K562 (cell line): ENCODE measurements around the gene SPATC1L. TPM values are rescaled to one million over a fixed set of nuclear protein-coding genes. Genes with fewer than 3 reads are reported as not detected.
A peak's percentile ranks its signal among the peaks of the same experiment; 100 is the strongest.

Experiments used
- ATAC-seq: fragments of 200-7000 bp; cut with Tn5 transposase; 3 replicates; pipeline ENCODE4 v1.9.1; 2020; ENCODE audit warnings: moderate library complexity
- BruUV-seq: library from RNA; stranded (reverse); fragments of 400-500 nt; replicated peaks from 2 replicates; lab custom pipeline; 2021; lab: Mats Ljungman, UMichigan
- CTCF ChIA-PET: fragments of 300-600 bp; formaldehyde crosslinking; extraction: SDS; loops from one replicate; lab custom pipeline; 2021; ENCODE audit warnings: low intra/inter-chr PET ratio; lab: Yijun Ruan, JAX
- POLR2A ChIA-PET: fragments of 300-600, 350-650 bp; sonication (Branson Sonifier 250); formaldehyde crosslinking; extraction: SDS; loops from one replicate; lab custom pipeline; 2021; ENCODE audit warnings: antibody characterized with exemption, inconsistent platforms; lab: Yijun Ruan, JAX
- DNase-seq, 4 experiments: peaks; one replicate each; pipeline versions ENCODE4 v3.0.0 to v3.0.0-alpha.2; 2011 to 2018; ENCODE audit warnings: low spot score in 3 of 4, mixed read lengths in 3 of 4; ENCODE audit errors: extremely low read depth in 1 of 4
- FAIRE-seq: peaks from 2 replicates; lab custom pipeline; 2011; peaks lifted over from hg19 to GRCh38; lab: Jason Lieb, UNC
- H2AFZ ChIP-seq: 2 replicates; pipeline ENCODE4 v1.6.0; 2011; ENCODE audit warnings: low read depth, low read length, control low read depth, inconsistent platforms
- H3K27ac ChIP-seq: fragments of 200-600 bp; 3 replicates; pipeline ENCODE4 v1.8.0; 2011; ENCODE audit warnings: low read depth, mild to moderate bottlenecking, control low read depth, inconsistent platforms, low read length, moderate library complexity, mixed read lengths; ENCODE audit errors: extremely low read depth
- H3K27me3 ChIP-seq, 2 experiments: fragments of 300-600 bp in 1 of 2; 2 replicates in 1 of 2; 3 replicates in 1 of 2; pipeline versions ENCODE4 v1.6.0 to v1.8.0; 2011; ENCODE audit warnings: inconsistent platforms in 2 of 2, low read length in 2 of 2, mild to moderate bottlenecking in 1 of 2, mixed read lengths in 1 of 2, moderate library complexity in 1 of 2; ENCODE audit not compliant: control insufficient read depth in 2 of 2, insufficient read depth in 2 of 2
- H3K36me3 ChIP-seq: fragments of 300-600 bp; 3 replicates; pipeline ENCODE4 v1.8.0; 2011; ENCODE audit warnings: mild to moderate bottlenecking, low read length, inconsistent platforms; ENCODE audit not compliant: control insufficient read depth, insufficient read depth
- H3K4me1 ChIP-seq, 2 experiments: fragments of 200-600 bp in 1 of 2; replicated peaks in 1 of 2; 2 replicates in 1 of 2; 3 replicates in 1 of 2; pipeline versions ENCODE4 v1.5.1 to v1.8.0; 2011; ENCODE audit warnings: inconsistent platforms in 2 of 2, low read length in 2 of 2, mild to moderate bottlenecking in 1 of 2, mixed read lengths in 1 of 2, moderate library complexity in 1 of 2; ENCODE audit not compliant: control insufficient read depth in 2 of 2, insufficient read depth in 2 of 2
- H3K4me2 ChIP-seq: 2 replicates; pipeline ENCODE4 v1.6.1; 2011; ENCODE audit warnings: low read length, control low read depth, inconsistent platforms, mixed read lengths; ENCODE audit not compliant: insufficient read depth
- H3K4me3 ChIP-seq: fragments of 200-600 bp; sonication (generic), shearing (Covaris generic); 2 replicates; pipeline ENCODE4 v1.5.1; 2016; ENCODE audit warnings: control low read depth, inconsistent platforms
- H3K79me2 ChIP-seq: fragments of 200-600 bp; 3 replicates; pipeline ENCODE4 v1.8.0; 2011; ENCODE audit warnings: low read length, inconsistent platforms; ENCODE audit not compliant: control insufficient read depth, insufficient read depth
- H3K9ac ChIP-seq, 2 experiments: 2 replicates each; pipeline versions ENCODE4 v1.6.0 to v1.6.1; 2011; ENCODE audit warnings: low read depth in 2 of 2, low read length in 2 of 2, control low read depth in 1 of 2, inconsistent platforms in 1 of 2, mild to moderate bottlenecking in 1 of 2, mixed read lengths in 1 of 2; ENCODE audit not compliant: insufficient read depth in 1 of 2
- H3K9me1 ChIP-seq: one replicate; pipeline ENCODE4 v1.6.0; 2011; ENCODE audit warnings: inconsistent platforms, mild to moderate bottlenecking, low read length, moderate library complexity; ENCODE audit not compliant: control insufficient read depth, insufficient read depth
- H3K9me3 ChIP-seq: replicated peaks from 2 replicates; pipeline ENCODE4 v1.5.1; 2011; ENCODE audit warnings: low read depth, low read length, inconsistent platforms; ENCODE audit not compliant: control insufficient read depth, insufficient read depth
- H4K20me1 ChIP-seq: replicated peaks from 2 replicates; pipeline ENCODE4 v1.6.1; 2011; ENCODE audit warnings: low read length, inconsistent platforms, mixed read lengths; ENCODE audit not compliant: control insufficient read depth, insufficient read depth
- JUND ChIP-seq, 2 experiments: IDR thresholded peaks; 2 replicates in 1 of 2; 3 replicates in 1 of 2; pipeline ENCODE4 v1.6.1; 2011; ENCODE audit warnings: borderline replicate concordance in 2 of 2, low read depth in 2 of 2, low read length in 2 of 2, improper control_type of control experiment in 1 of 2, missing biosample characterization in 1 of 2, missing genetic modification characterization in 1 of 2, missing genetic modification reagents in 1 of 2
- POLR2G ChIP-seq: fragments of 200-400 bp; formaldehyde crosslinking; IDR thresholded peaks from 2 replicates; pipeline ENCODE4 v1.6.1; 2017; ENCODE audit warnings: low read depth, mild to moderate bottlenecking, antibody characterized with exemption, low read length, moderate library complexity
- RBM22 ChIP-seq: fragments of 200-400 bp; formaldehyde crosslinking; IDR thresholded peaks from 2 replicates; pipeline ENCODE4 v1.6.1; 2018; ENCODE audit warnings: low read length, low read depth; ENCODE audit not compliant: poor library complexity, severe bottlenecking
- WGBS: fragments of 100-300 bp; shearing (Covaris generic); methylation state at CpG from one replicate; pipeline ENCODE4 v1.1.6; 2016; ENCODE audit warnings: low coverage, mixed read lengths; ENCODE audit not compliant: insufficient coverage; ENCODE audit errors: missing lambda C conversion rate; 5-methylcytosine and 5-hydroxymethylcytosine counted together
- in situ Hi-C: fragments of 300-500 bp; cut with MboI; formaldehyde crosslinking; loops from 4 replicates; pipeline ENCODE4 v1.15.0; 2018; ENCODE audit warnings: inconsistent platforms, mixed read lengths
- intact Hi-C: fragments of 100-400 bp; cut with micrococcal nuclease; formaldehyde crosslinking; loops from 2 replicates; pipeline ENCODE4 v1.14.2; 2022
- polyA plus RNA-seq, 8 experiments: library from polyadenylated mRNA; depleted of rRNA in 4 of 8; stranded (reverse) in 5 of 8; unstranded in 3 of 8; fragments of >200 nt; fragmentation: Nextera tagmentation in 2 of 8; fragmentation: Illumina TruSeq in 1 of 8; extraction: Ambion mirVana in 2 of 8; extraction: Trizol in 1 of 8; gene quantifications; 2 replicates each; pipeline versions ENCODE4 v1.2.1 to v1.2.3, GENCODE V29; 2011 to 2014; ENCODE audit warnings: inconsistent platforms in 1 of 8, missing spikeins in 1 of 8
- total RNA-seq, 7 experiments: library from RNA; depleted of rRNA in 6 of 7; stranded (reverse); fragments of >200 nt in 6 of 7; fragmentation: Illumina TruSeq in 2 of 7; extraction: Trizol in 2 of 7; gene quantifications; 2 replicates each; pipeline versions ENCODE4 v1.2.1 to v1.2.3, GENCODE V29; 2011 to 2021; ENCODE audit warnings: low replicate concordance in 1 of 7

The SPATC1L gene
- total and polyA plus RNA-seq, 9 of the 15 experiments (the other 6 are each of a cell fraction or from before 2014, with no cell fraction given) = 0.14 to 121 (median 34.0) TPM; not detected in 1

DNA sequence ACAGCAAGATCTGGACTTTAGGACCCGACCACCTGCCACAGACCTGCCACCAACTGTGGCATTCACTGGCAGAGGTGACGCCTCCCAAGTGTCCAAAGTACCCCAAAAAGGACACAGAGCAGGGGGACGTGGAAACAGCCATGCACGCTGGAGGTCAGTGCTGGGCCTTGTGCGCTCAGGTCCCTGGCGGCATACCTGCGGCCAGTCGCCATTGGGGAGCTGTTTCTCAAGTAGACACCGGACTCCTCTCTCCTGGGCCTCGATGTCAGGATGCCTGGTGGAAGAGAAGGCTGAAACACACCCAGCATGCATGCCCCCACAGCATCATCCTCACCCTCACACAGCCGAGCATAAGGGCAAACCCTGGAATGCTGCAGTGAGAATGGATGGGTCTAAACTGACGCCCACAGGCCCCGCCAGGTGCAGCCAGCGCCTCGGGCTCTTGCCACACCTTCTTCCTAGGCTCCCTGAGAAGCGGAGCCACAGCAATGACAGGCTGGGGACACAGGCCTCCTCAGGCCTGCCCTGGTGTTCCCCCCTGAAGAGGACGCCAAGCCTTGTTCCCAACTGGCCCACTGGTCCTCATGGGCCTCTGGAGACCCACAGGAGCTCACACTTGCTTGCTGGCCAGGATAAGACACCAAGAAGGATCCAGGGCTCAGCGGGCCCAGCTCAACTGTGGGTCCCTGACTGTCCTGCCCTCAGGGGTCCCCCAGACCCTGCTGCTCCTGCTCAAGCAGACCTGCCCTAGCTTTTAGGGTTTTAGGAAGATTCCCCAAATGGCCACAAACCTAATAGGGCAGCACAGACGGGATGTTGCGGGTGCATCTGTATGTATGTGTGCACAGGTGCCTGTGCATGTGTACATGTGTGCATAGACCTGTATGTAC, 7.7 kb upstream of the SPATC1L start:
- H3K27ac ChIP-seq = no peak overlapping the region
- CTCF ChIA-PET = no interaction called here
- 91% methylated on average over 19 of the region's 20 CpGs for WGBS
- peaks cover 91% of the 10 kb centered on the region; the same call in 2 of the 3 replicates for H3K36me3 ChIP-seq
- H3K9ac ChIP-seq = peak overlapping the region in 1 of 2 experiments; percentile 64; a peak in 1 of 4 replicates
- no peak for ATAC-seq
- no peaks in the 10 kb centered on the region for H4K20me1 ChIP-seq
- no peaks in the 10 kb centered on the region for H3K9me3 ChIP-seq
- no TSS peak for BruUV-seq
- no peak overlapping the region for H3K4me2 ChIP-seq
- DNase-seq = no peak
- no peaks in the 10 kb centered on the region for H3K9me1 ChIP-seq
- H2AFZ ChIP-seq = no peak overlapping the region
- H3K79me2 ChIP-seq = no peaks in the 10 kb centered on the region
- H3K4me3 ChIP-seq = no peak overlapping the region
- peaks cover 31 to 46% of the 10 kb centered on the region in 2 experiments for H3K4me1 ChIP-seq
- no peaks in the 10 kb centered on the region for H3K27me3 ChIP-seq
- in situ Hi-C loops (no loop called here), intact Hi-C loops (no loop called here)
- POLR2A ChIA-PET = interaction anchor here (0.5 to 0.7 kb wide), 2 partner anchors 24 to 61 kb away, joined by 3 read pairs; no protein-coding TSS in a partner anchor
- FAIRE-seq = no peak
- TF ChIP-seq JUND (IDR thresholded peaks at IDR 0.05; ENCODE audit: borderline replicate concordance, low read depth, low read length) = no peak
- no peak for TF ChIP-seq JUND (tag; IDR thresholded peaks at IDR 0.05; ENCODE audit: borderline replicate concordance, low read depth, low read length)
- TF ChIP-seq RBM22 = peak; percentile 20
- TF ChIP-seq POLR2G = peak; percentile 68
